Measurements from ENCODE around the gene HELZ. TPM values are rescaled to one million over a fixed set of nuclear protein-coding genes. Genes with fewer than 3 reads are reported as not detected.
"Not testable (repeated sequence)": the region's sequence is repeated elsewhere in the genome, so short reads cannot be mapped to it uniquely, and the experiment has no call there.

The HELZ gene
- polyA plus RNA-seq, 3 donors, result 28.2 to 42.9 (median 32.5) TPM

GRCh38 chr17:67123699-67124098 is 121.3 kb downstream of the HELZ start:
- no peak for DNase-seq

DNA sequence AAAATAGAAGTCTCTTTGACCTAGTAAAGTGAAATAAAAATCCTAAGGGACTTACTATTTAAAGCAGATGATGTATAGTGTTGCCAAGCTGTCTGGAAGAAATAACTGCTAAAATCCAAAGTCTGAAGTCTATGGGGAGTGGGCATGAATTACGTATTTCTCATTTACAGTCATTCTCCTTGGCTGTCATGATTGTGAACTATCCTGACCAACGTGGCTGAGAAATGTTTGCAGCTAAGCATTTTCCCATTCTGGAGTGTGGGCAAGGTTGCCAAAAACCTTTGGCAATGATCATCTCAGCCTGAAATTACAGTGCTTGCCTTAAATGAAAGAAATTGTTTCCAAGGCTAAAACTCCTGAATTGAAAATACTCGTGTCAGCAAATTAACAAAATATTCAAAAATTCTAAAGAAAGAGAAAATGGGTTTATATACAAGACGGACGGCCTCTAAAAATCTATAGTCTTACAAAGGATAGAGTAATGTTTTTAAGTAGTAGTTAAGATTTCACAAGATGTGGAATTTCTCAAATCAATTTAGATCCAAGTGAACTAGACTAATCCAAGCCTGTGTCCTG is 123.6 kb downstream of the HELZ start:
- DNase-seq, result no peak

- DNase-seq, result no peak
These were observed 125.9 kb downstream of the HELZ start for GRCh38 chr17:67119102-67119501.

DNA sequence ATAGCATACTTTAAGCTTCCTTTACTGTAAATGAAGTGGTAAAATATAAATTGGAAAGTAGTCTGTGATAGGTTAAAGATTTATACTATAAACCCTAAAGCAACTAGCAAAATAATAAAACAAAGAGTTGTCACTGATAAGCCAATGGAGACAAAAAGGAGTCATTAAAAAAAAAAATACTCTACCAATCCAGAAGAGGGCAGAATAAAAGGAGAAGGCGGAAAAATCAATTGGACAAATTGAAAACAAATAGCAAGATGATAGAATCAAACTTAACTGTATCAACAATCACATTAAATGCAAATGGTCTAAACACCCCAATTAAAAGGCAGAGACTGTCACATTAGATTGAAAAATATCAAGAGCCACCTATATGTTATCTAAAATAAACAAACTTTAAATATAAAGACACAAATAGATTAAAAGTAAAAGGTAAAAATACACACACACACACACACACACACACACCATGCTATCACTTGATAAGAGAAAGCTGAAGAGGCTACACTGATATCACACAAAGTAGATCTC is 128.9 kb downstream of the HELZ start:
- no peak for DNase-seq

- DNase-seq, result no peak
These were observed 129.6 kb downstream of the HELZ start for GRCh38 chr17:67115401-67115800.

DNA sequence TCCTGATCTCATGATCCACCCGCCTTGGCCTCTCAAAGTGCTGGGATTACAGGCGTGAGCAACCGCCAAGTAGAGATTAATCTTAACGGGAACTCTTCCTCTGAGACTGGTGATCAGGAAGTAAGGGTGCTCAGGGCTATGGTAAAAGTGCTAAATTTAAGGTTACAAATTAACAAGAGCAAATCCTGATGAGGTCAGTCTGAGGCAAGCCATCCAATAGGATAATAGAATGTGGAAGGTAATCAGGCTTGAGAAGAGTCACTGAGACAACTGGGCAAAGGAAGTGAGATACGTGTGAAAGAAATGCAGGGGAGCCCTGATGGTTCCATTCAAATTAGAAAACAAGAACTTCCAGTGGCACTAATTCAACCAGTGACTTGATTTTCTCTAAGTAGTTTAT is 131.5 kb downstream of the HELZ start:
- no peak for DNase-seq

- no peak for DNase-seq
These were observed 133.2 kb downstream of the HELZ start for GRCh38 chr17:67111808-67112207.

GRCh38 chr17:67111327-67111726 is 133.7 kb downstream of the HELZ start:
- no peak for DNase-seq

- DNase-seq, result no peak
These were observed 134.4 kb downstream of the HELZ start for GRCh38 chr17:67110619-67111018.

- DNase-seq, result no peak
These were observed 135.9 kb downstream of the HELZ start for GRCh38 chr17:67109111-67109510.

GRCh38 chr17:67107811-67108775 is 136.9 kb downstream of the HELZ start:
- no peak for DNase-seq

DNA sequence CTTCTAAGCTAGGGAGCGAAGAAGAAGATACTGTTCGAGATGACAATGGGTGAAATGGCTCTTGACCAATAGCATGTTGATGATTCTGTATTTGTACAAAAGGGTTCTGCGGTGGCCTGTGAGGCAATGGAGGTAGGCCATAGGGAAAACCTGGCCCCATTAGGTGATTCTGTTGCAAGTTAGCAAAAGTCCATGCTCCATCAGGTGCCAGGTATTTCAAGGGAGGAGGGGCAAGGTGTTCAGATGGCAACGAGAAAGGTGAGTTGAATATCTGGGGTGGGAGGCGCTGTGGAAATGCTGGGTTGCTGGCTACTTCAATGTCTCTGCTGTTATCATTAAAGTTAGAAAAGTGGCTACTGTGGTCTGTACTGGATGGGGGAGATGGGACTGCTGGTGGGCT is 137.8 kb downstream of the HELZ start:
- peak; percentile 27 for DNase-seq

DNA sequence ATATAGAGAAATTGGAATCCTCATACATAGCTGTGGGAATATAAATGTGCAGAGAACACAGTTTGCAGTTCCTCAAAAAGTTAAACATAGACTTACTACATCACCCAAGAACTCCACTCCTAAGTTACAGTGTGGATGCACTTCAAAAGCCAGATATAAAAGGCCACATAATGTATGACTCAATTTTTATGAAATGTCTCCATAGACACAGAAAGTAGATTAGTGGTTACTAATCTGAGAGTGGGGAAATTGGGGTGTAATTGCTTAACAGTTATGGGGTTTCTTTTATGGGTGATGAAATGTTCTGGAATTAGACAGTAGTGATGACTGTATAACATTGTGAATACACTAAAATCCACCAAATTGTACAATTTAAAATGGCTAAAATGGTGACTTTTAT is 139.8 kb downstream of the HELZ start:
- no peak for DNase-seq

GRCh38 chr17:67104641-67105040 is 140.4 kb downstream of the HELZ start:
- not testable (repeated sequence) for DNase-seq

GRCh38 chr17:67098006-67098405 is 147.0 kb downstream of the HELZ start:
- no peak for DNase-seq

- DNase-seq, result no peak
These were observed 148.4 kb downstream of the HELZ start for GRCh38 chr17:67096609-67097008.

- no peak for DNase-seq
These were observed 149.2 kb downstream of the HELZ start for GRCh38 chr17:67095803-67096202.

DNA sequence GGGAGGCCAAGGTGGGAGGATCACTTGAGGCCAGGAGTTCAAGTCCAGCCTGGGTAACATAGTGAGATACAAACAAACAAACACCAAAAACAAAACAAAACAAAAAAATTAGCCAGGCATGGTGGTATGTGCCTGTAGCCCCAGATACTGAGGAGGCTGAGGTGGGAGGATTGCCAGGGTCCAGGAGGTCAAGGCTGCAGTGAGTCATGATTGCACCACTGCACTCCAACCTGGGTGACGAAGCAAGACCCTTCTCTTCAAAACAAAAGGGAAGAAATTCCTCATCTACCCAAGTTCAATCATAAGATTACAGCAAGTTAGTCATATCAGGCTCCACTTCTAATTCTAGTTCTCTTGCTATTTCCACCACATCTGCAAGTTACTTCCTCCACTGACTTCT is 149.7 kb downstream of the HELZ start:
- DNase-seq, result not testable (repeated sequence)

DNA sequence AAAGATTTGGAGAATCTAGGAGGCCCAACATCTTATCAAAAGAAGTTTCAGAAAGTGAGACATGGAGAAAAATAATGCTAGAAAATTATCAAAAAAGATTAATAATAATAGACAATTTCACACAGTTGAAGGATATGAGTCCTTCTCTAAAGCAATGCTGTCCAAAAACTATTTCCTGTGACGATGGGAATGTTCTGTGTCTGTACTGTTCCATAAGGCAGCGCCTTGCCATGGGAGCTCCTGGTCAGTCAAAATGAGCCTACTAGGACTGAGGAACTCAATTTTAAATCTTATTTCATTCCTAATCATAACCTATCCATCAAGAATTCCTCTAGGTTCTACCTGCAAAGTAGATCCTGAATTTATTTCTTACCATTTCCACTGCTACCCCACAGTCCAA is 151.6 kb downstream of the HELZ start:
- no peak for DNase-seq

DNA sequence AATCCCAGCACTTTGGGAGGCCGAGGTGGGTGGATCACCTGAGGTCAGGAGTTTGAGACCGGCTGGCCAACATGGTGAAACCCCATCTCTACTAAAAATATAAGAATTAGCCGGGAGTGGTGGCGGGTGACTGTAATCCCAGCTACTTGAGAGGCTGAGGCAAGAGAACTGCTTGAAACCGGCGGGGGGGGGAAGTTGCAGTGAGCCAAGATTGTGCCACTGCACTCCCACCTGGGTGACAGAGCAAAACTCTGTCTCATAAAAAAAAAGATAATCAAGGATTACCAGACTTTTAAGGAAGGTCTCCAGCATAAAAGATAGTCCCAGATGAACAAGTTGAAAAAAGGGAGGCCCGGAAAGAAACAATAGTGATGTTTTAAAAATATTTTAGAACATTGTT is 152.3 kb downstream of the HELZ start:
- not testable (repeated sequence) for DNase-seq

- DNase-seq, result no peak
These were observed 152.7 kb downstream of the HELZ start for GRCh38 chr17:67092291-67092690.

- no peak for DNase-seq
These were observed 154.7 kb downstream of the HELZ start for GRCh38 chr17:67090341-67090740.

DNA sequence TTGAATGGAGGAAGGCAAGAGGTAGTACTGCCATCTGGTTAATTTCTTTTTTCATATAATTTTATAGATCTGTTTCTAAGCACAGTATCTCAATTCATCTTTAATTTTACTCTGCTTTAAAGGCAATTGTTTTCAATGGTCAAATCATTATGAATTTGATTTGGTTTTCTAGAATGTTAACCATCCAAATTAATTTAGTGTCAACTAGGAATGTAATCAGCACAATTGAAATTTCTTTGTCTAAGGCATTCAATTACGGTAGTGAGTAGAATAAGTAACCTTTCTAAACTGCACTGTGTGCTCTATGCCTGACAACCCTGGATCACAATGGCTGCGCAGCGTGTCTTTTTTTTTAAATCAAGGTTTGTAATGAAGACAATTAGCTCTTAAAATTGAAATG is 156.4 kb downstream of the HELZ start:
- no peak for DNase-seq

Data from renal pelvis (tissue), 4 donors.